KMS-11 (cell line): ENCODE measurements around the gene IGFBP2.

Experiments used
- H2AFZ ChIP-seq: fragments of 200-600 bp; sonication (generic); 2 replicates; pipeline ENCODE4 v1.6.1; 2016; ENCODE audit warnings: antibody characterized with exemption, mixed run types, low read depth
- H3K27ac ChIP-seq: fragments of 200-600 bp; sonication (generic); 2 replicates; pipeline ENCODE4 v1.6.1; 2016; ENCODE audit warnings: mild to moderate bottlenecking, mixed run types
- H3K27me3 ChIP-seq: fragments of 200-600 bp; sonication (generic); 2 replicates; pipeline ENCODE4 v1.6.1; 2017; ENCODE audit warnings: mild to moderate bottlenecking, low read depth, mixed run types, moderate library complexity; ENCODE audit not compliant: insufficient read depth
- H3K36me3 ChIP-seq: fragments of 200-600 bp; sonication (generic); 2 replicates; pipeline ENCODE4 v1.6.1; 2017; ENCODE audit warnings: mild to moderate bottlenecking, mixed run types; ENCODE audit not compliant: insufficient read depth
- H3K4me1 ChIP-seq: fragments of 200-600 bp; sonication (generic); 2 replicates; pipeline ENCODE4 v1.6.1; 2016; ENCODE audit warnings: mild to moderate bottlenecking, low read depth, mixed run types; ENCODE audit not compliant: poor library complexity, severe bottlenecking
- H3K4me2 ChIP-seq: fragments of 200-600 bp; sonication (generic); 2 replicates; pipeline ENCODE4 v1.7.0; 2016; ENCODE audit warnings: mild to moderate bottlenecking, mixed run types
- H3K4me3 ChIP-seq: fragments of 200-600 bp; sonication (generic); IDR thresholded peaks from 2 replicates; pipeline ENCODE4 v1.6.1; 2017; ENCODE audit warnings: low read depth, low read length, mixed read lengths; ENCODE audit not compliant: insufficient read depth
- H3K79me2 ChIP-seq: fragments of 200-600 bp; sonication (generic); 2 replicates; pipeline ENCODE4 v1.6.1; 2016; ENCODE audit warnings: low read depth, mixed run types; ENCODE audit not compliant: insufficient read depth
- H3K9ac ChIP-seq: fragments of 200-600 bp; sonication (generic); 2 replicates; pipeline ENCODE4 v1.6.1; 2016; ENCODE audit warnings: mild to moderate bottlenecking, mixed run types
- H4K20me1 ChIP-seq: fragments of 200-600 bp; sonication (generic); 2 replicates; pipeline ENCODE4 v1.6.1; 2016; ENCODE audit warnings: mild to moderate bottlenecking, mixed run types; ENCODE audit not compliant: insufficient read depth
- TF ChIP-seq, protein P1 (sequence below): fragments of 200-600 bp; sonication (generic); conservative IDR thresholded peaks from 2 replicates; pipeline ENCODE4 v1.6.1; 2017; ENCODE audit warnings: low read depth, mild to moderate bottlenecking, antibody characterized with exemption, low read length, moderate library complexity, mixed read lengths

The IGFBP2 gene

GRCh38 chr2:216588861-216589710, 44.1 kb upstream of the IGFBP2 start:
- no peaks in the 10 kb centered on the region for H3K79me2 ChIP-seq
- H3K27ac ChIP-seq = no peak overlapping the region
- H3K27me3 ChIP-seq = no peaks in the 10 kb centered on the region
- H3K36me3 ChIP-seq = no peaks in the 10 kb centered on the region
- H3K4me3 ChIP-seq = no peak overlapping the region
- H3K4me2 ChIP-seq = no peak overlapping the region
- H2AFZ ChIP-seq = no peak overlapping the region
- TF ChIP-seq, protein P1, sequence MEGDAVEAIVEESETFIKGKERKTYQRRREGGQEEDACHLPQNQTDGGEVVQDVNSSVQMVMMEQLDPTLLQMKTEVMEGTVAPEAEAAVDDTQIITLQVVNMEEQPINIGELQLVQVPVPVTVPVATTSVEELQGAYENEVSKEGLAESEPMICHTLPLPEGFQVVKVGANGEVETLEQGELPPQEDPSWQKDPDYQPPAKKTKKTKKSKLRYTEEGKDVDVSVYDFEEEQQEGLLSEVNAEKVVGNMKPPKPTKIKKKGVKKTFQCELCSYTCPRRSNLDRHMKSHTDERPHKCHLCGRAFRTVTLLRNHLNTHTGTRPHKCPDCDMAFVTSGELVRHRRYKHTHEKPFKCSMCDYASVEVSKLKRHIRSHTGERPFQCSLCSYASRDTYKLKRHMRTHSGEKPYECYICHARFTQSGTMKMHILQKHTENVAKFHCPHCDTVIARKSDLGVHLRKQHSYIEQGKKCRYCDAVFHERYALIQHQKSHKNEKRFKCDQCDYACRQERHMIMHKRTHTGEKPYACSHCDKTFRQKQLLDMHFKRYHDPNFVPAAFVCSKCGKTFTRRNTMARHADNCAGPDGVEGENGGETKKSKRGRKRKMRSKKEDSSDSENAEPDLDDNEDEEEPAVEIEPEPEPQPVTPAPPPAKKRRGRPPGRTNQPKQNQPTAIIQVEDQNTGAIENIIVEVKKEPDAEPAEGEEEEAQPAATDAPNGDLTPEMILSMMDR = no peak
- H4K20me1 ChIP-seq = no peaks in the 10 kb centered on the region
- H3K4me1 ChIP-seq = no peaks in the 10 kb centered on the region
- H3K9ac ChIP-seq = no peak overlapping the region

DNA sequence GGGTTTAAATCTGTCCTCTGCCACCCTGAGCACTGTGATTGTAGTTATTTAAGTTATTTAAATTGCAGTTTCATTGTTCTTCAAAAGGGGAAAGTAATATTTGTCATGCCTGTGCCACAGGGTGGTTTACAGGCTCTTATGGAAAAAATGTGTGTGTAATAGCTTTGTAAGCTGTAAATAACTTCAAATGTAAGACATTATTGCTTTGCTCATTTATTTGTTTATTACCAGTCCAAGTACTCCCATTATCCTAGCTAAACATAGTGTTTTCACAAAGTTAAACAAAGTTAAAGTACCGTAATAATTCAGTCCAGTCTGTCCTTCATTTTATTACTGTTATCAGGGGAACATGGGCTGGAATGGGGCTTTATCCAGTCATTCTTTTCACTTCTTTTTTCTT, 43.4 kb upstream of the IGFBP2 start:
- Histone ChIP-seq H3K9ac (no peak overlapping the region), H4K20me1 (no peaks in the 10 kb centered on the region), H3K36me3 (no peaks in the 10 kb centered on the region), H3K27ac (no peak overlapping the region), H2AFZ (no peak overlapping the region), H3K4me1 (no peaks in the 10 kb centered on the region), H3K27me3 (no peaks in the 10 kb centered on the region), H3K4me3 (no peak overlapping the region), H3K79me2 (no peaks in the 10 kb centered on the region), H3K4me2 (no peak overlapping the region)
- TF ChIP-seq, protein P1 = no peak

GRCh38 chr2:216590780-216591179, 42.4 kb upstream of the IGFBP2 start:
- no peaks in the 10 kb centered on the region for H3K79me2 ChIP-seq
- no peak overlapping the region for H3K9ac ChIP-seq
- no peak overlapping the region for H3K4me3 ChIP-seq
- no peak overlapping the region for H2AFZ ChIP-seq
- no peak overlapping the region for H3K27ac ChIP-seq
- no peak overlapping the region for H3K4me2 ChIP-seq
- H3K36me3 ChIP-seq = no peaks in the 10 kb centered on the region
- TF ChIP-seq, protein P1 = no peak
- no peaks in the 10 kb centered on the region for H3K4me1 ChIP-seq
- H4K20me1 ChIP-seq = no peaks in the 10 kb centered on the region
- H3K27me3 ChIP-seq = no peaks in the 10 kb centered on the region

DNA sequence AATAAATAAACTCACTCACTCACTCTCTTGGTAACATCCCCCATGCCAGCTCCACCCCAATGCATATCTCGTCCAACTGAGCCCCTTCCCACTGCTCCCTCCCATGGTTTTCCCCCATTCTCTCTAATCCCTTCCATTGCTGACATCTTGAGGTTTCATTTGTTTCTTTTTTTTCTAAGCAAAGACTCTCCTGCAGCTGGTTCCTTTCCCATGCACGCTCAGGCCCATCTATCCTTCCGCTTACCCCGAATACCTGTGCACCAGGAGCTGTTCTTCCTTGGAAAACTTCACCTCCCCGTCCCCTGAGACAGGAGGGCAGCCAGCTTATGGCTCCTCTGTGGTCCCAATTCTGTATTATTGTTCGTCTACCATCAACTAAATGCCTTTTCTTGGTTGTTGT, 41.7 kb upstream of the IGFBP2 start:
- Histone ChIP-seq H2AFZ (no peak overlapping the region), H3K4me3 (no peak overlapping the region), H3K4me1 (no peaks in the 10 kb centered on the region), H3K4me2 (no peak overlapping the region), H3K79me2 (no peaks in the 10 kb centered on the region), H3K36me3 (no peaks in the 10 kb centered on the region), H3K9ac (no peak overlapping the region), H4K20me1 (no peaks in the 10 kb centered on the region), H3K27me3 (no peaks in the 10 kb centered on the region), H3K27ac (no peak overlapping the region)
- TF ChIP-seq, protein P1 = no peak
